Measurements from ENCODE around the gene FZD2.
"Not testable (repeated sequence)": the region's sequence is repeated elsewhere in the genome, so short reads cannot be mapped to it uniquely, and the experiment has no call there.

Gene FZD2

DNA sequence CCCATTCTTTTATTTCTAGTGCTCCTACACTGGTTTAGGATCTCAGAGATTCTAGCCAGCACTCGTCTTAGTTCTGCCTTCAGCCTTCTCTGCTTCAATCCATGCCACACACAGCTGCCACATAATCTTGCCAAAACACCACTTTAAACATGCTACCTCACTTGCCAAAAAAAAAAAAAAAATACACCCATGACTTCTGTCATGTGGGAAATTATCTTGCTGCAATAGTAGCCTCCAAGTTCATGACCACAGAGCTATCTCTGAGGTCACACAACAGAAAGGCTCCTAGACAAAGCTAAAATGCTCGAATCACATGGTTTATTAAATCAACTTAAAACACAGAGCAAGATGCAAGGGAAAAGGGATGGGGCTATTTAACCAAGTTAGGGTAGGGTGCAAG lies 18.1 kb downstream of the FZD2 start:
- DNase-seq (ENCODE audit: low read depth in 1 of 2, low spot score in 1 of 2): no peak

- no peak for DNase-seq (ENCODE audit: low read depth in 1 of 2, low spot score in 1 of 2)
Observed at GRCh38 chr17:44578947-44579346, 21.7 kb downstream of the FZD2 start.

DNA sequence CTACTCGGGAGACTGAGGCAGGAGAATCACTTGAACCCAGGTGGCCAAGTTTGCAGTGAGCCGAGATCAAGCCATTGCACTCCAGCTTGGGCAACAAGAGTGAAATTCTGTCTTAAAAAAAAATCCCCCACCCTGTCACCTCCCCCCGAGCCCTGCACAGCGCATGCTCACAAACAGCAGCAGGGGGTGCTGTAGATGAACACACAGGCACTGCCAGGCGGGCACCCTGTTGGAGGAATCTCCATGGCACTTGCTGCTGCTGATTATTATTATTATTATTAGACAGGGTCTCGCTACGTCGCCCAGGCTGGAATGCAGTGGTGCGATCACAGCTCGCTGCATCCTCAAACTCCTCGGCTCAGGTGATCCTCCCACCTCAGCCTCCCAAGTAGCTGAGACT lies 24.6 kb downstream of the FZD2 start:
- DNase-seq (ENCODE audit: low read depth in 1 of 2, low spot score in 1 of 2): no peak

DNA sequence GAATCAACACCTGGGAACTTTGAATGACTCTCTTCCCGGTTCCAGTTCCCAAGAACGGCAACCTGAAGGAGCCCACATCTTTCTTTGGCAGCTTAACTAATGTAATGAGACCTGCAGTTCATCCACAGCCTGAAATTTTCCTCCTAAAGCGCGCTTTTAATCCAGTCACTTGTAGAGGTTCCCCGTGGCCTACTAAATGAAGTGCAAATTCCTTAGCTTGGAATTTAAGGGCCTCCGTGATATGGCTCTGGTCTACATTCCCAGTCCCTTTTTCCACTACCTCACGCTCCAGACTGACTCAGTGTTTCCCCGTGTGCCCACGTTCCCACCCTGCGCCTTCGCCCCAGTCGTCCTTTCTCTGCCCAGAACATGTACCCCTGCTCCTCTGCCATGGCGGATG lies 27.2 kb downstream of the FZD2 start:
- DNase-seq (ENCODE audit: low read depth in 1 of 2, low spot score in 1 of 2): no peak

DNA sequence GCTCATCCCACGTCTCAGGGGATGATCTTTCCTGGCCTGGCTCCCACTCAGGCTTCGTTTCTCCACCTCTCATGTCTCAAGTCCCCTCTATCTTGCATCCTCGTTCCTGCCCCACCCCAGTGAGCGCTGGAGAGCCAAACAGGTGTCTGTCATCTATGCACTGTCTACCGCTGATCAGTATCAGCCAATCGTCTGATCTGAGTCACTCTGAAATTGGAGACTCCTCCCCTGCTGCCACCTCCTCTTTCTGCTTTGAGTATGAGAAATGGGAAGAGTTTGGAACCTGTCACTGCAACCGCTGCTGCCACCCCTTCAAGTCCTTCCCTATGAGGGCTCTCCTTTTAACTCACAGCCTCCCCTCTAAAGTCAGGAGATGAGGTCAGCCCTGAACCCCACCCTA lies 28.0 kb downstream of the FZD2 start:
- DNase-seq (ENCODE audit: low read depth in 1 of 2, low spot score in 1 of 2): no peak

GRCh38 chr17:44587339-44587738 lies 30.1 kb downstream of the FZD2 start:
- DNase-seq (ENCODE audit: low read depth in 1 of 2, low spot score in 1 of 2): no peak

DNA sequence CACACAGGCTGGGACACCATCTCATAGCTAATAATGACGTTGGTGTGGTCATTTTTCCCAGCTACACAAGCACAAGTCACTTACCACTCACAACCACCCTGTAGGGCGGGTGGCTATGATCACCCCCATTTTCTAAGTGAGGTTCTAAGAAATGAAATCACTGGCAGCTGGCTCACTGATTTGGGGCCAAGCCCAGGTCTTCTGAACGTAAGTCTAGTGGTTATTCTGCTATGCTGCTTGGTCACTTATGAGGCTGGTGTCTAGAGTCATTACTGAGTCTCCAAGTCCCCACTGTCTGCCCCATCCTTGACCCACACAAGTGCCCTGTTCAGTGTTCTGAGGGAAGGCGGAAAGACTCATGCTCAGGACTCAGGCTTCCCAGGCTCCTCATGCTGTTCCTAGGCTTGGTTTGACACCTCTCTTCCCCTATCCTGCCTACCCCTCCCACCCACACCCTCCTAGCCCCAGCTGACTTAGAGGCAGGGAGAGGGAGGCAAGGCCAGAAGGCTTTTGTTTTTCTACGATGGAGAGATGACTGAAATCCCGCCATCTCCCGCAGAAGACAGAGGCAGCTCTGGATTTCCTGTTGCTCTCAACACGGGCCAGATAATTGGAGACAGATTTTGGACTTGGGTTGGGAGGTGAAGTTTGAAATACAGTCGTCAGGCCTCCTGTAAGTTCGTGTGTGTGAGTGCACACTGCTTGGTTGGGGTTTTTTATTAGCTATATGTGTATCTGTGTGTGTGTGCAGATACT lies 32.2 kb downstream of the FZD2 start:
- DNase-seq (ENCODE audit: low read depth in 1 of 2, low spot score in 1 of 2): no peak

- DNase-seq (ENCODE audit: low read depth in 1 of 2, low spot score in 1 of 2): not testable (repeated sequence)
Observed at GRCh38 chr17:44590072-44590462, 32.8 kb downstream of the FZD2 start.

DNA sequence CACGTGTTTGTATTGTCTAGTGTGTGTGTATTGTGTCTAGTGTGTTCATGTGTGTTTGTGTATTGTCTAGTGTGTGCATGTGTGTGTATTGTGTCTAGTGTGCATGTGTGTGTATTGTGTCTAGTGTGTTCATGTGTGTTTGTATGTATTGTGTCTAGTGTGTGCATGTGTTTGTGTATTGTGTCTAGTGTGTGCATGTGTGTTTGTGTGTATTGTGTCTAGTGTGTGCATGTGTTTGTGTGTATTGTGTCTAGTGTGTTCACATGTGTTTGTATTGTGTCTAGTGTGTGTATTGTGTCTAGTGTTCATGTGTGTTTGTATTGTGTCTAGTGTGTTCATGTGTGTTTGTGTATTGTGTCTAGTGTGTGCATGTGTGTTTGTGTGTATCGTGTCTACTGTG lies 33.5 kb downstream of the FZD2 start:
- not testable (repeated sequence) for DNase-seq (ENCODE audit: low read depth in 1 of 2, low spot score in 1 of 2)

DNA sequence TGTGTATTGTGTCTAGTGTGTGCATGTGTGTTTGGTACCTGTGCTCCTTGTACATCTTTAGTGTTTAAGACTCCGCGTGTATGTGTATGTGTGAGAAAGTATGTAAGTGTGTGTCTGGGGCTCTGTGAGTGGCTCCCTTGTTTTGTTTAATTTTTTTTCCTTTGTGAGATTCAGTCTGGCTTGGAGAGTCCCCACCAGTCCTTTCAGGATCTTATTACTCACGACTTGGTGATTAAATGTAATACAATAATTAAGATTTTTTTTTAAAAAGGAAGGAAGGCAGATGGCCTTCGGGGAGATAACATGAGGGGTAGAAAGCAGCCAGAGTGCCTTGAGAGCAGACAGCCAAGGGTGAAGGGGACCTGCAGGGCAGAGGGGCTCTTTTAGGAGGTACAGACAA lies 33.9 kb downstream of the FZD2 start:
- no peak for DNase-seq (ENCODE audit: low read depth in 1 of 2, low spot score in 1 of 2)

DNA sequence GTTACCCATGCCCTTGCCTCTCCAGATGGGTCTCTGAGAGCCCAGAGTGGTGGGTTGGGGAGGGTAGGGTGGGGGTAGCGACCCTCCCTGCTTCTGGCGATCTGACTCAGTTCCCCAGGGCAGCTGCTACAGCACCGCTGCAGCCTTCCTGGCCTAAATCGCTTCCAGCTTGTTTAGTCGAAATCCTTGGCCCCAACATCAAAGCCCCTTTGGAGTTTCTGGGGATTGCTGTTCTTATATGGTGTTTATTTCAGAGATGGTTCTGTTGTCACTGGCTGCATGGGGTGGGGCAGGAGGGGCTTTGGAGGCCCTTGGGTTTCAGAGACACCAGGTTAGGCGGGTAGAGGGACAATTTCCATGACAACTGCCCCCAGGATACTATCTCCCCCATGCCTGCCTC lies 35.9 kb downstream of the FZD2 start:
- no peak for DNase-seq (ENCODE audit: low read depth in 1 of 2, low spot score in 1 of 2)

DNA sequence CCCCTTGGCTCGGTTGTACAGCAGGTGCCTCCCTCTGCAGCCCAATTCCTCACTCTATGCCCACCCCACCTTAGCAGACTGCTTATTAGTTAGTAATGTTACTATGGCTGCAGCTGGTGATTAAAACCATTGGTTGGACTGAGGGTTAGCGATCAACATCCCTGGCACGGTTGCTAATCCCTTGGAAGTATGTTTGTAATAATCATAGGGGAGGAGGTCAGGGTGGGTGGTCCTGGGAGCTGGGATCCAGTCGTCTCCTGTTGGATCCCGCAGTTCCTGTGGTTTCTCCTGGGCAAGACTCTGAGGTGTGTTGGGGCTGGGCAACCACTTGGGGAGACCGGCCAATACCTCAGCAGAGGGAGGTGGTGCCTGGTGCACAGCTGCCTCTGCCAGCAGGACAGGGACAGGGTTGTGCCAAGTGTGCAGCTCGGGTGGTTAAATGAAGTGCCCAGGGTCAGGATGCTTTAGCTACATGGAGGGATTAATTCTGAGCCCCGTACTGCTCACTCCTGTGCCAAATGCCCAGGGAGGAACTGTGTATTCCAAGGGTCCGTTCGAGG lies 38.0 kb downstream of the FZD2 start:
- no peak for DNase-seq (ENCODE audit: low read depth in 1 of 2, low spot score in 1 of 2)

- no peak for DNase-seq (ENCODE audit: low read depth in 1 of 2, low spot score in 1 of 2)
Observed at GRCh38 chr17:44598329-44598728, 41.0 kb downstream of the FZD2 start.

GRCh38 chr17:44598932-44599297 lies 41.6 kb downstream of the FZD2 start:
- DNase-seq (ENCODE audit: low read depth in 1 of 2, low spot score in 1 of 2): no peak

GRCh38 chr17:44599298-44600175 lies 42.3 kb downstream of the FZD2 start:
- no peak for DNase-seq (ENCODE audit: low read depth in 1 of 2, low spot score in 1 of 2)

GRCh38 chr17:44601539-44601938 lies 44.3 kb downstream of the FZD2 start:
- DNase-seq (ENCODE audit: low read depth in 1 of 2, low spot score in 1 of 2): no peak

DNA sequence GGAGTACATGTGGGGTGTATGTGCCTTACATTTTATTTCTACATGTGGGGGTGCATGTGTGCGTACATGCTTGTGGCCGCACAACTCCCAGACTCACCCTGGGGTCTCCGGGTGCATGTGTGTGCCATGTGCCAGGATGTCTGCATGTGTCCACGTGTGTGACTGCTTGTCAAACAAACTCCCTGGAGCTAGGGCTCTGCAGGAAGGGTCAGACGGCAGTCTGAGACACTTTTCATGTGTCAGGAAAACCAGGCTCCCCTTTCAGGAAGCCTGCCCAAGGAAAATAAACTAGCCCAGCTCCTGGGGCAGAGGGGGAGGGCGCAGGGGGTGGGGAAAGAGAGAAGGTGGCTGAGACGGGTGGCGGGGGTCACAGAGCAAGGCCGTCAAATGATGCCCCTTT lies 44.7 kb downstream of the FZD2 start:
- no peak for DNase-seq (ENCODE audit: low read depth in 1 of 2, low spot score in 1 of 2)

DNA sequence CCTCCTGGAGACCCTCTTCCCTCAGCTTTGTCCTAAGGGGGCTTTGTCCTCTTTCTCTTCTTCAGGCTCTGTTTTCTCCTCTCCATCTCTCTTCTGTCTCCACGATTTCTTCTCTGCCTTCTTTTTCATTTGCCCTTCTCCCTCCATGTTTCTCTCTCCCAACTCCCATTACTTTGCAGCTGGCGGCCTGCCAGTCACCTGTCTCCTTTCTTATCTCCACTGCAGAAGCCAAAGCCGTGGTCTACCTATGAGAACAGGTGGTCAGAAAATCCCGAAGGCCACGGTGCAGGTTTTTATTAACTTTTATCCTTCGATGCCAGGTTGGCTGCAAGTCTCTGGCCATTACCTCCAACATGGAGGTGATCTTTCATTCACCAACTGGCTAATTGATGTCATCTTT lies 45.1 kb downstream of the FZD2 start:
- DNase-seq (ENCODE audit: low read depth in 1 of 2, low spot score in 1 of 2): no peak

- DNase-seq (ENCODE audit: low read depth in 1 of 2, low spot score in 1 of 2): no peak
Observed at GRCh38 chr17:44602970-44603369, 45.7 kb downstream of the FZD2 start.

DNA sequence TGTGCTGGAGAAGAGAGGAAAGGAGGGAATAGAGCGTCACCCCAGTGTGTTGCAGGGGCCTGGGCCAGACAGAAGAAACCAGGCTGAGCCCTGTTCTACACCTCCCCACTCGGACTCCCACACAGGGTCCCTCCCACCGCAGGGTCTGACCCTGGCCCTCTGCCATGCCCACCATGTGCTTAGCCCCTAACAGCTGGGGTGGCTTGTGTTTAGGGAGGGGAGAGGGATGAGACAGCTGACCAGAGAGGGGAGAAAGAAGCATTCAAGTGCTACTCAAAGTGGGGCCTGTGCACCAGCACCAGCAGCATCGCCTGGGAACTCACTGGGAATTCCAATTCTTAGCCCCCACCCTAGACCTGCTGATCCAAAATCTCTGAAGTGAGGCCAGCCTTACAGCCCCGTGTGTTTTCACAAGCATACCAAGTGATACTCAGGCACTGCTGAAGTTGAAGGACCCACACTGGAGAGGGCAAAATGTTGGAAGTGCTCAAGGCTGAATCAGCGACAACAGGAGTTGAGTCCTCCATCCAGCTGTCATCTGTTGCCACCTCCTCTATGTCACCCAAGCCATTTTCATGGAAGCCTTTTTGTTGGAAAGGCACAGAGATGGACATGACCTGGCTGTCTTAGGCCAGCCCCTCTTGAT lies 47.0 kb downstream of the FZD2 start:
- no peak for DNase-seq (ENCODE audit: low read depth in 1 of 2, low spot score in 1 of 2)

DNA sequence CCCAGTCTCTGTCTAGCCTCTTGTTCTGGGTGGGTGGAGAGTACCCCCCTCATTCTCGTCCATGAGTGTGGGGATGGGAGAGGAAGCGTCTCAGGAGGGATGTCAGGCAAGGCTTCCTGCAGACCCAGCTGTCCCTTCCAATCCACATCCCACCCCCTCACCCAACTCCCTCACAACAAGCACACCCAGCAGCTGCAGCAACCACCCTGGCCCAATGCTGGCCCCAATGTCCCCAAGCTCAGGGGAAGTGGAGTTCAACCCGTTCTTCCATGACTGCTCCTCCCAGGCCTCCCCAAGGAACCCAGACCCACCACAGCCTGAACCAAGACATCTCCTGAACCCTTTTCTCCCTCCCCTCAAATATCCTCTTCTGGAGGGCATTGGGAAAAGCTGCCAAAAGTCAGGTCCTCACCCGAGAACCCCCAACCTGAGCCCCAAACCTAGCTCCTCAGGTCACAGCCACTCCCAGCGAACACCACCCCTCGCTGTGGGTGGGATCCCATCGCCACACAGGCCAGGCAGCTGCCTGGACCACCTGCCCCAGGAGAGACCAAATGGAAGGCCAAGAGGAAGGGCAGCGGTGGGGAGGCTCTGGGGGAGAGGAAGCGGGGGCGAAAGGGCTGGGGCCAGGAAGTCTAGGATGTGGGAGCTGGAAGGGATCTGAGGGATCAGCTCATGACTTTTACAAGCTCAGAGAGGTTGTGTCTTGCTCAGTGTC lies 47.6 kb downstream of the FZD2 start:
- DNase-seq (ENCODE audit: low read depth in 1 of 2, low spot score in 1 of 2): no peak
